OCI-LY7 (cell line): ENCODE results near the gene CHPF2. TPM values are rescaled to one million over a fixed set of nuclear protein-coding genes. Genes with fewer than 3 reads are reported as not detected.

Experiments used
- BruUV-seq: library from RNA; stranded (reverse); fragments of 400-500 nt; replicated peaks from 2 replicates; lab custom pipeline; 2021; lab: Mats Ljungman, UMichigan
- CTCF ChIA-PET: fragments of 300-600 bp; sonication (Branson Sonifier 250); formaldehyde crosslinking; loops from one replicate; lab custom pipeline; 2022; ENCODE audit warnings: antibody characterized with exemption; ENCODE audit not compliant: unreplicated experiment; lab: Charles Lee
- POLR2A ChIA-PET: fragments of 300-600 bp; sonication (Branson Sonifier 250); formaldehyde crosslinking; loops from one replicate; lab custom pipeline; 2022; ENCODE audit warnings: antibody characterized with exemption; lab: Charles Lee
- DNase-seq: peaks from one replicate; pipeline ENCODE4 v3.0.0-alpha.2; 2015; ENCODE audit warnings: low spot score
- H2AFZ ChIP-seq: fragments of 200-600 bp; sonication (generic), shearing (Covaris generic); 2 replicates; pipeline ENCODE4 v1.6.1; 2014; ENCODE audit warnings: mild to moderate bottlenecking, antibody characterized with exemption, low read length, moderate library complexity
- H3K27ac ChIP-seq: fragments of 200-600 bp; sonication (generic); 2 replicates; pipeline ENCODE4 v1.5.1; 2014; ENCODE audit warnings: mixed run types, low read depth, mild to moderate bottlenecking, moderate library complexity, low read length, inconsistent platforms; ENCODE audit not compliant: poor library complexity, severe bottlenecking
- H3K36me3 ChIP-seq: fragments of 200-600 bp; sonication (generic); 2 replicates; pipeline ENCODE4 v1.6.1; 2014; ENCODE audit warnings: mild to moderate bottlenecking, antibody characterized with exemption, low read length, moderate library complexity, mixed read lengths; ENCODE audit not compliant: insufficient read depth
- H3K4me1 ChIP-seq: fragments of 200-600 bp; sonication (generic); 2 replicates; pipeline ENCODE4 v1.5.1; 2014; ENCODE audit warnings: mild to moderate bottlenecking, low read length; ENCODE audit not compliant: insufficient read depth, poor library complexity, severe bottlenecking
- H3K4me2 ChIP-seq: fragments of 200-600 bp; sonication (generic); 2 replicates; pipeline ENCODE4 v1.6.1; 2014; ENCODE audit warnings: mild to moderate bottlenecking, low read length
- H3K4me3 ChIP-seq: fragments of 200-600 bp; sonication (generic); 2 replicates; pipeline ENCODE4 v1.5.1; 2014; ENCODE audit warnings: mild to moderate bottlenecking, low read depth, low read length; ENCODE audit not compliant: poor library complexity, severe bottlenecking
- H3K79me2 ChIP-seq: fragments of 200-600 bp; sonication (generic); 2 replicates; pipeline ENCODE4 v1.6.1; 2016; ENCODE audit warnings: low read depth, mild to moderate bottlenecking, low read length, moderate library complexity, mixed read lengths; ENCODE audit not compliant: insufficient read depth
- H3K9me2 ChIP-seq: fragments of 200-600 bp; sonication (generic); 2 replicates; pipeline ENCODE4 v1.6.1; 2016; ENCODE audit warnings: mild to moderate bottlenecking, low read length, mixed read lengths; ENCODE audit not compliant: insufficient read depth
- H3K9me3 ChIP-seq: fragments of 200-600 bp; sonication (generic); 2 replicates; pipeline ENCODE4 v1.6.1; 2014; ENCODE audit warnings: mild to moderate bottlenecking, mixed run types, low read length, mixed read lengths
- H4K20me1 ChIP-seq: fragments of 200-600 bp; sonication (generic); 2 replicates; pipeline ENCODE4 v1.6.1; 2014; ENCODE audit warnings: mild to moderate bottlenecking, antibody characterized with exemption, low read length, moderate library complexity, mixed read lengths; ENCODE audit not compliant: insufficient read depth
- CTCF ChIP-seq: fragments of 200-600 bp; sonication (generic); conservative IDR thresholded peaks from 2 replicates; pipeline ENCODE4 v1.5.1; 2014; ENCODE audit warnings: mild to moderate bottlenecking, antibody characterized with exemption, low read length, moderate library complexity, mixed read lengths
- EZH2phosphoT487 ChIP-seq: fragments of 200-600 bp; sonication (generic); IDR thresholded peaks from 2 replicates; pipeline ENCODE4 v1.6.1; 2018; ENCODE audit warnings: low read depth, borderline replicate concordance, mild to moderate bottlenecking, mixed run types, antibody characterized with exemption, low read length, moderate library complexity, mixed read lengths
- intact Hi-C: fragments of 100-400 bp; cut with micrococcal nuclease; formaldehyde crosslinking; loops from one replicate; pipeline ENCODE4 v1.10.0; 2022; ENCODE audit not compliant: unreplicated experiment
- total RNA-seq, 2 experiments: library from RNA; depleted of rRNA in 1 of 2; stranded (reverse); fragments of >200 nt in 1 of 2; shearing (Covaris generic) in 1 of 2; gene quantifications; 2 replicates each; pipeline ENCODE4 v1.2.3, GENCODE V29; 2014 to 2022

Gene CHPF2
- total RNA-seq, 2 experiments from 2014 or later = 27.0 to 29.8 TPM

- CTCF ChIA-PET = interaction anchor here (0.6 to 1.6 kb wide), 5 partner anchors 8 to 149 kb away, joined by 3 to 6 read pairs (median 3); partner anchors contain the start of gene ABCF2
- H3K4me3 ChIP-seq = no peak overlapping the region
- H3K9me2 ChIP-seq = no peaks in the 10 kb centered on the region
- peak overlapping the region; percentile 57; the same call in 1 of the 2 replicates for H2AFZ ChIP-seq
- H3K79me2 ChIP-seq = no peaks in the 10 kb centered on the region
- DNase-seq = peak; percentile 66
- H3K36me3 ChIP-seq = no peaks in the 10 kb centered on the region
- BruUV-seq = no TSS peak
- TF ChIP-seq CTCF (peak; percentile 98), EZH2phosphoT487 (no peak)
- peak overlapping the region; percentile 74 for H3K4me2 ChIP-seq
- H3K9me3 ChIP-seq = no peaks in the 10 kb centered on the region
- H3K4me1 ChIP-seq = peaks cover 53% of the 10 kb centered on the region
- H4K20me1 ChIP-seq = peaks cover 6% of the 10 kb centered on the region; the same call in 1 of the 2 replicates
- intact Hi-C loops = loop anchor here (1.0 to 2.0 kb wide), 2 partner anchors 58 to 120 kb away; no protein-coding TSS in a partner anchor
- H3K27ac ChIP-seq = no peak overlapping the region
- POLR2A ChIA-PET = interaction anchor here (0.6 to 2.0 kb wide), 4 partner anchors 10 to 1993 kb away, joined by 3 to 5 read pairs (median 4); no protein-coding TSS in a partner anchor
Measured at GRCh38 chr7:151244196-151244840, 12.0 kb downstream of the CHPF2 start.

DNA sequence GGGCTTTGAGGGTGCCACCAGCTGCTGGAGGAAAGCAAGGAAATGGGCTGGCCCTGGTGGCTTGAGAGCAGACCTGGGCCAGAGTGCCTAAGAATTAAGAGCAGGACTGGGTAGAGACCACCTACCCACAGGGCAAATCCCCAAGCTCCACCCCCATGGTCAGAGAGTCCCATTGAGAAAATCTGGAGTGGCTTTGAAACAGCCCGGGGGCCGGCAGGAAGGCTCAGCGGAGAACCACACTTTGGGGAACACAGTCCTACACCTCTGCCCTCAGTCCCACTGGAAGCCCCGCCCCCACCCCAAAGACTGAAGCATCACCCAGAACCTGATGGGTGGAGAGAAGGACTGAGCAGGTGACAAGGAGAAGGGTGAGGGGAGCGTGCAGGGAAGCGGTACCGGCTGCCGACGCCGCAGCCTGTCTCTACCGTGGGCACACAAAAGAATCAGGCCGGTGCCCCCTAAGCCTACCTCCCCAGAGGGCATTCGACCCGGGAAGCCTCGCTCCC lies 12.6 kb downstream of the CHPF2 start:
- DNase-seq = no peak
- H3K4me3 ChIP-seq = peak overlapping the region; percentile 60
- H2AFZ ChIP-seq = peak overlapping the region; percentile 57
- H3K27ac ChIP-seq = no peak overlapping the region
- CTCF ChIA-PET = interaction anchor here (0.6 to 1.4 kb wide), 3 partner anchors 11 to 148 kb away, joined by 3 to 4 read pairs (median 3); partner anchors contain the start of gene ABCF2
- no peak for TF ChIP-seq EZH2phosphoT487
- TF ChIP-seq CTCF = no peak
- H3K36me3 ChIP-seq = no peaks in the 10 kb centered on the region
- H3K4me2 ChIP-seq = peak overlapping the region; percentile 74
- POLR2A ChIA-PET = interaction anchor here (0.6 kb wide), 3 partner anchors 199 to 854 kb away, joined by 3 to 7 read pairs (median 4); no protein-coding TSS in a partner anchor
- H4K20me1 ChIP-seq = peaks cover 6% of the 10 kb centered on the region; the same call in 1 of the 2 replicates
- intact Hi-C loops = loop anchor here (1.0 to 2.0 kb wide), 2 partner anchors 58 to 121 kb away; no protein-coding TSS in a partner anchor
- no peaks in the 10 kb centered on the region for H3K79me2 ChIP-seq
- H3K9me2 ChIP-seq = no peaks in the 10 kb centered on the region
- peaks cover 51% of the 10 kb centered on the region for H3K4me1 ChIP-seq
- no peaks in the 10 kb centered on the region for H3K9me3 ChIP-seq
- BruUV-seq = no TSS peak
